ENCODE measurements around the gene TMEM201.

The TMEM201 gene

GRCh38 chr1:9626201-9626608, 37.5 kb downstream of the TMEM201 start:
- DNase-seq, result no peak

GRCh38 chr1:9628541-9629444, 40.1 kb downstream of the TMEM201 start:
- DNase-seq, result no peak

- no peak for DNase-seq
Measured at GRCh38 chr1:9629445-9630201, 40.9 kb downstream of the TMEM201 start.

DNA sequence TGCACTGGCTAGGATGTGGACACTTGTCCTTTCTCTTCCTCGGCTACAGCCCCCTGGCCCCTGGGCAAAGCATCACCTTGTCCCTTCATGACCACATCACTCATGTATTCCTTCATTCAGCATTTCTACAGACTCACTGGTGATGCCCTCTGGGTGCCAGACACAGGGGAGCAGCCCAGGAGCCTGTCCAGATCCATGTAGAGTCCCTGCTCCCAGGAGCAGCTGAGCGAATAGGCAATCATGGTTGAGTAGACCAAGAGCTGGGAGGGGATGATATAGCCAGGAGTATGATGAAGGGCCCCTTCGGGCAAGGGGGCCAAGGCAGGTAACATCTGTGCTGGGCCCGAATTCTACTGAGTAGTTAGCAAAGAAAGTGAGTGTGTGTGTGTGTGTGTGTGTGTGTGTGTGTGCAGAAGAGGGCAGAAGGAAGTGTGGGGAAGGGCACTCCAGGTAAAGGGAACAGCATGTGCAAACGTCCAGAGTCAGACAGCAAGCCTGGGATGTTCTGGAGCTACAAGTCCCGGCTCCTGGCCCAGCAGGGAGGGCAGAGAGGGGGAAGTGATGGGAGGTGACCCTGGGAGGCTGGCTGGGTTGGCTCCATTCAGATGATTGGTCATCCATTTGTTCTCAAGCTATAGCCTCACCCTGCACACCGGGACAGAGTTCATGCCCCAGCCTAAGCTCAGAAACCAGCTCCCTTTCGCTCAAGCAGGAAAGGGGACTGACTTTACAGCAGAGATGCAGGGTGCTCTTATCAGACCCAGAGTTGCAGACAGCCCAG, 41.8 kb downstream of the TMEM201 start:
- DNase-seq, result no peak

DNA sequence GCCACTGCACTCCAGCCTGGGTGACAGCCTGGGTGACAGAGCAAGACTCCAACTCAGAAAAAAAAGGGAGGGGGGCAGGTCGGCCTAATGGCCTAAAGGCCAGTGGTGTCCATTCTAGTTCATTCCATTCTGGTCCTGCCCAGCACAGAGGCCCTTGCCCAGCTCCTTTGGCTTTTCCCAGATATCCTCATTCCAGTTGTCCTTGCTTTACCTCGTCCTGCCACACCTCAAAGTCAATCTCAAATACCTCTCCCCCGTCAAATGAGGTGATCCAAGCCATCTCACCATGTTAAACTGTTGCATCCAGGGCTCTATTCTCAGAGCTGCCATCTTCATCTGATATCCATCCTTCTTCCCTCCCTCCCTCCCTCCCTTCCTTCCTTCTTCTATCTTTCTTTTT, 42.9 kb downstream of the TMEM201 start:
- DNase-seq, result no peak

DNA sequence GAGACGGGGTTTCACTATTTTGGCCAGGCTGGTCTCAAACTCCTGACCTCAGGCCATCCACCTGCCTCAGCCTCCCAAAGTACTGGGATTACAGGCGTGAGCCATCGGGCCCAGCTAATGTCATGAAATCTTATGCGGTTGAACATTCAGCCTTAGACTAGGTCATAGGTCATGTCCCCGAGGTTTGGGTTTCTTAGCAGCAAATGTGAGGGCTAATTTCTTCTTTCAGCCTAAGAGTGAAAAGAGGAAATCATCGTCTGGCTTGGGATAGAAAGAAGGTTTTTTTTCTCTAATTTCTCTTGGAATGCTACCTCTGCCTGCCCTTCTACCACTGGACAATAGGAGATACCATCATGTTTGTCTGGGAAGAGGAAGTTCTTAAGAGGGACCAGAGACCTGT, 44.8 kb downstream of the TMEM201 start:
- DNase-seq, result no peak

DNA sequence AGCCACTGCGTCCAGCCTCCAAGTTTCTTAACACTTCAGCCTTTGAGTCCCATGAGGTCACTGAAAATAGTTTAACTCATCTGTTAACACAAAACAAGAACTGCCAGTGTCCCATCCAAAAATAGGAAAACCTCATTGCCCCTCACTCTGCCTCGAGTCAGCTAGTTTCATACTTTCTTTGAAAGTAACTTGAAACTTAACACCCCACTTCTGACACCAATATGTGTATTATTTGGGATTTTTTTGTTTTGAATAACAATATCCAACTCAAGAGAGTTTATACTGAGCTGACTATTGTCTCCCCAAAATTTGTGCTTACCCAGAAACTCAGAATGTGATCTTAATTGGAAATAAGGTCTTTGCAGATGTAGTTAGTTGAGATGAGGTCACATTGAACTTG, 45.9 kb downstream of the TMEM201 start:
- no peak for DNase-seq

DNA sequence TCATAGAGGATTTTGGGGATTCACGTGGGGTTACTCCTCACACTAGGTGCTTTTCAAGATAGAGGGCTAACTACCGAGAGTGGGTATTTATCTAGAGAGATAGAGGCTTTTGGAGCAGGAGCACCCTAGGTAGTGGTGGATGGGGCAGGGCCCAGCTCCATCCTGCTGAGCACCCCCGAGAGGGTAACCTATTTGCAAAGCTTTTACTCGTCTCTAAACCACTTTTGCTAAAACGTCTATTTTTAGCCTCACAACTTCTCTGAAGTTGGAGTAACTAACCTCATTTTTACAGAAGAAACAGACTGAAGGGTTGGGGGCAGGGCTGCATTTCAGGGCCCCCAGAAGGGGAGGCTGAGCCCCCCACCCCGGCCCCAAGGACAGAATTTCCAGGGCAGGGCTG, 50.5 kb downstream of the TMEM201 start:
- DNase-seq, result no peak

GRCh38 chr1:9643351-9644256, 54.9 kb downstream of the TMEM201 start:
- DNase-seq, result no peak

- DNase-seq, result no peak
Measured at GRCh38 chr1:9646037-9646436, 57.3 kb downstream of the TMEM201 start.

DNA sequence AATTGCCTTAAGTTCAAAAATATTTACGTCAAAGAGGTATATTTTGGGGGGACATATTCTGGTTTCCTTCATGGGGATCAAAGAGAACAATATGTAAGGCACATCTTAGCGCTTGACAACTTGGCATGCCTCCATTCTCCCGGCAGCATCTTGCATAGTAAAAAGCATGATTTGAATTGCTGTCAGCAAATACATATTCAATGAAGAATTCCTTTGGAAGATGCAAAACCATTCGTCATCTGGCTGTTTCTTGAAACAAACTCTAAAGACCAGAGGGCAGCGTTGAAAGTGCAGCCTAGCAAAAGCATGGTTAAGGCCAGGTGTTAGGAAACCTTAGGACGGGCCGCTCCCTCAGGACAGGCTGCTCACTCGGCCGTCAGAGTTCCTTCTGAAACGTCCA, 59.5 kb downstream of the TMEM201 start:
- DNase-seq, result no peak

- no peak for DNase-seq
Measured at GRCh38 chr1:9649769-9650168, 61.1 kb downstream of the TMEM201 start.

DNA sequence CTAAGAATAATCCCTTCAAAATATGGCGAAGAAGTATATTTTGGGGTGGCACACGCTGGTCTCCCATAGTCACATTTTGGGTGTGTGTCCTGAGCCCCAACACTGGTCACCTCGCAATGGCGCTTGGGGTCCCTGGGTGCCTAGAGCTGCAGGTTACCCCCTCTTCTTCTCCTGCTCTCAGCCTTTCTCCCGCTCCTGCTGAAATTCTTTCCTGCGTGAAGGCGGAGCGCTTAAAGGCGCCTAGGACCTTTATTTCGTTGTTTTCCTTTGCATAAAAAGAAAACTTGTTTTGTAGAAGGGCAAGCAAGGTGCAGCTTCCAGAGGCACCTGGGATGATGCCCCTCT, 62.5 kb downstream of the TMEM201 start:
- DNase-seq, result no peak

- DNase-seq, result no peak
Measured at GRCh38 chr1:9651565-9652378, 63.1 kb downstream of the TMEM201 start, which contains the start of gene PIK3CD. TSS of gene PIK3CD (plus strand) at chr1:9651731. CDS start at chr1:9710456, 58,725 bp downstream.

GRCh38 chr1:9652379-9653209, 63.9 kb downstream of the TMEM201 start:
- no peak for DNase-seq

DNA sequence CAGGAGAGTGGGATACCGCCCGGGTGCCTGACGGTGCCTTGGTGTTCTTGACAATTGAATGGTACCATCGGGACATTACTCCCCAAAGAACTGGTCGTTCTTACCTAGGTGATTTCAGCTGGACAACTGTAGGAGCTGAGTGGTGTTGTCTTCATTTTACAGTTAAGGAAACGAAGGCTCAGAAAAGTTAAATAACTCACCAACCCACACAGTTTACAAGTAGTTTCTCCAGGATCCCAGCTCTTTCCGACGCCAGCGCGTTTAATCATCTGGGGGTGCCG, 64.4 kb downstream of the TMEM201 start:
- DNase-seq, result no peak

DNA sequence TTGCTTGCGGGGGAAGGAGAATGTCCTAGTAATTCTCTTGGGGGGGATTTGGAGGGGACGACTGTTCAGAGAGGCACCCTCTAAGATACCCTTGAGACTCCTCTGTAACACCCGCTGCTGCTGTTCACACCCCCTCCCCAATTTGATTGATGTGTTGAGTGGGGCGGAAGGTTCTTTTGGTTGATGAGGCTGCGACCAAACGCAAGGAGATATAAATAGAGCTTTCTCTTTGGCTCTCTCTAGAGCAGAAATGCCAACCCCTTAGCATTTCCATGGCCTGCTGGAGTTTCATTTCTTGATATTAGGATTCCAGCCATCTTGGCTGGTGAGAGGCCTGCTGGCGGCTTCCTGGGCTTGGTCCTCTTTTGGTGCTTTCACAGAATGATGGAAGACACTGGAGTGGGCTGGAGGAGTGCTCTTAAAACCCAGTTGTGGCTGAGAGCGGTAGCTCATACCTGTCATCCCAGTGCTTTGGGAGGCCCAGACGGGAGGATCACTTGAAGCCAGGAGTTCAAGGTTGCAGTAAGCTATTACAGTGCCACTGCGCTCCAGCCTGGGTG, 64.9 kb downstream of the TMEM201 start:
- DNase-seq, result no peak

DNA sequence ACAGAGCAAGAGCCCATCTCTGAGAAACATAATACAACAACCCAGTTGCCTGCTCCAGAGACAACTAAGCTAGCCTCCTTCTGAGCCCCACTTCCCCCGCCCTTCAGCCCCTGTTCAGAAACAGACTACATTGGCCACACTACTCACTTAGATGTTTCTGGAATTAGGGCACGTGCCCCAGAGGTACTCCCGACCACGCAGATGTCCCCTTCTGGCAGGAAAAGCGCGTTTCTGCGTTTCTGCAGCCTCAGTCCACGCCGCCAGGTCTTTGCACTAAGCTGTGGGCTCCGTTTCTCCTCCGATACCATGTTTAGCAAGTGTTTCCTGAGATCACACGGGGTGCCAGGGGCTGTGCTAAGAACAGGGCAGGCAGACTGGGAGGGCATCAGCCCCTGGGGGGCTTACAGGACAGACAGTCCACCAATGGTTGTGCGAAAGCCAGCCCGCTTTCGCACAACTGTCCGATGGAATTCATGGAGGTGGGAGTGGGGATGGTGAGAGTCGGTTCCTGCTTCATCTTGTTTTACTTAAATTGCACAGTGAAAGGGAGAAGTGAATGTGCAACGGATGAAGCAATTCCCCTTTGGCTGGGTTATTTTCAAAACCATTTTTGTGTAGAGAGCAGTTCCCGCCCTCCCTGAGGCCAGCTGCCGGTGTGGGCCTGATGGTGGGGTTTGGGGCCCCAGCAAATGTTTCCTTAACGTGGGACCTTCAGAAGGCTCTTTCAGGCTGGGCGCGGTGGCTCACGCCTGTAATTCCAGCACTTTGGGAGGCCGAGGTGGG, 65.5 kb downstream of the TMEM201 start:
- DNase-seq, result no peak
